ENCODE data around the gene RHBG.

DNA sequence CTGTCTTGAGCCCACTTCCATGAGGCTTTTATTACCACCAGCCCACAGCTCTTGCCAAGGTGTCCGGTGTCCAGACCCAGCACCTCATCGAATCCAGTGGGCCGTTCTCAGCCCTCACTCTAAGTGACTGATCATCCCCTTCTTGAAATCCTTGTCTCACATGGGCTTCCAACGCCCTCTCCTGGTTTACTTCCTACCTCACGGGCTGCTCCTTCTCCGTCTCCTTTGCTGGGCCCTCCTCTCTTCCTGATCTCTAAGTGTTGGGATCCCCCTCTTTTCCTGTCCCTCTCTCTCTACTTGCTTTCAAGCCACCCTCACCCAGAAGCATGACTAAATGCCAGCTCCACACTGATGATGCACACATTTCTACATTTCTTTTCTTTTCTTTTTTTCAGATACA is 9.0 kb upstream of the RHBG start:
- no peak for TF ChIP-seq CTCF (IDR thresholded peaks at IDR 0.05)
- TF ChIP-seq POLR2A (IDR thresholded peaks at IDR 0.05), result no peak
